Tibial artery (tissue), 4 donors: ENCODE measurements around the gene AMPH.
"Not testable (repeated sequence)": the region's sequence is repeated elsewhere in the genome, so short reads cannot be mapped to it uniquely, and the experiment has no call there.

Source experiments
- DNase-seq, 2 donors: peaks; one replicate each; pipeline ENCODE4 v3.0.0-alpha.2; 2019
- H3K27ac ChIP-seq, 2 donors: fragments of 200-600 bp; sonication (generic) in 1 of 2; 1 replicate in 1 of 2; 2 replicates in 1 of 2; pipeline ENCODE4 v1.5.1; 2018 to 2019; ENCODE audit warnings: mild to moderate bottlenecking in 1 of 2
- H3K27me3 ChIP-seq, 2 donors: fragments of 200-600 bp; sonication (generic) in 1 of 2; one replicate each; pipeline versions ENCODE4 v1.5.1 to v1.6.0; 2016 to 2019
- H3K36me3 ChIP-seq, 3 donors: fragments of 200-600 bp; sonication (generic) in 2 of 3; one replicate each; pipeline ENCODE4 v1.5.1; 2016 to 2019; ENCODE audit warnings: mild to moderate bottlenecking in 2 of 3
- H3K4me1 ChIP-seq, 4 donors: fragments of 200-600 bp; sonication (generic) in 2 of 4; 1 replicate in 3 of 4; 2 replicates in 1 of 4; pipeline ENCODE4 v1.5.1; 2016 to 2019
- H3K4me3 ChIP-seq, 2 donors: fragments of 200-600 bp; sonication (generic) in 1 of 2; 1 replicate in 1 of 2; 2 replicates in 1 of 2; pipeline ENCODE4 v1.5.1; 2018 to 2019; ENCODE audit warnings: mild to moderate bottlenecking in 2 of 2
- H3K9me3 ChIP-seq, 3 donors: fragments of 200-600 bp; sonication (generic) in 1 of 3; one replicate each; pipeline ENCODE4 v1.5.1; 2016 to 2019
- intact Hi-C: fragments of 100-400 bp; cut with DNase I; formaldehyde crosslinking; loops from one replicate; pipeline ENCODE4 v1.15.0; 2023; ENCODE audit warnings: low total_unique reads
- TF ChIP-seq, protein P1 (sequence below), 2 experiments: fragments of 200-600 bp in 1 of 2; fragments of 450-650 bp in 1 of 2; IDR thresholded peaks; one replicate each; pipeline ENCODE4 v1.5.1; 2017 to 2019; ENCODE audit warnings: antibody characterized with exemption in 2 of 2, mild to moderate bottlenecking in 1 of 2, moderate library complexity in 1 of 2

Gene AMPH

DNA sequence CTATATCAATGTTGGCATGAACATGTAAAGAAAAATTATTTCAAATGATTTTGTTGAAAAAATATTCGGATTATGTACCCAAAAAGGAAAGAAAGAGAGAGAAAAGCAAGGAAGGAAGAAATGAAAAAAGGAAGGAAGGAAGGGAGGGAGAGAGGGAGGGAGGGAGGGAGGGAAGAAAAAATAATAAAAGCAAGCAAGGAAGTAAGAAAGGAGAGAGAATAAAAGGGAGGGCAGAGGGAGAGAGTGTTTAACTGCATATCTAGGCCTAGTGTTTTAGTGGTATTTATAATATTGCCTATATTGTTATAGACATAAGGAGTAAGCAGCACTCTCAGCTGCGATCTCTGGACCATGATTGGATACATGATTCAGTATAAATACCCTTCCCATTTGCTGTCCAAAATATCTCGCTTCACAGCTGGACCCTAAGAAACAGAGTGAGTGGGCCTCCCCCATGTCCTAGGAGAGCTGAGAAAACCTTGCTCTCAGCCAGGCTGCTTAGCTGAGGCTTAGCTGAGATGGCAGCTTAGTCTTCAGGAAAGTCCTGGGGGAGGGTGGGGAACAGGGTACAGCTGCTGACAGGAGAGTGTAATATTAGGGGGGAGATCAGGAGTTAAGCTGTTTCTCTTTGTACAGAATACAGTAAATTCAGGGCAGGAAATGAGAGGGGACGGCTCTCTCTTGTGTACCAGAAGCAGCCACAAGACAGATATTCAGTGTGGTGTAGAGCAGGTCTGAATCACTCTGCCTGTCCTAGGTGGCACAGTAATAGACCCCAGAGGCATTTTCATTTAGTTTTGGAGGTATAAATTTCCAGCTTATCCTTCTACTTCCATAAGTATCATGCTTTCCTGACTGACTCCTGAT, 291.0 kb downstream of the AMPH start:
- TF ChIP-seq, protein P1, sequence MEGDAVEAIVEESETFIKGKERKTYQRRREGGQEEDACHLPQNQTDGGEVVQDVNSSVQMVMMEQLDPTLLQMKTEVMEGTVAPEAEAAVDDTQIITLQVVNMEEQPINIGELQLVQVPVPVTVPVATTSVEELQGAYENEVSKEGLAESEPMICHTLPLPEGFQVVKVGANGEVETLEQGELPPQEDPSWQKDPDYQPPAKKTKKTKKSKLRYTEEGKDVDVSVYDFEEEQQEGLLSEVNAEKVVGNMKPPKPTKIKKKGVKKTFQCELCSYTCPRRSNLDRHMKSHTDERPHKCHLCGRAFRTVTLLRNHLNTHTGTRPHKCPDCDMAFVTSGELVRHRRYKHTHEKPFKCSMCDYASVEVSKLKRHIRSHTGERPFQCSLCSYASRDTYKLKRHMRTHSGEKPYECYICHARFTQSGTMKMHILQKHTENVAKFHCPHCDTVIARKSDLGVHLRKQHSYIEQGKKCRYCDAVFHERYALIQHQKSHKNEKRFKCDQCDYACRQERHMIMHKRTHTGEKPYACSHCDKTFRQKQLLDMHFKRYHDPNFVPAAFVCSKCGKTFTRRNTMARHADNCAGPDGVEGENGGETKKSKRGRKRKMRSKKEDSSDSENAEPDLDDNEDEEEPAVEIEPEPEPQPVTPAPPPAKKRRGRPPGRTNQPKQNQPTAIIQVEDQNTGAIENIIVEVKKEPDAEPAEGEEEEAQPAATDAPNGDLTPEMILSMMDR (IDR thresholded peaks at IDR 0.05) = no peak
- H3K27ac ChIP-seq = no peak overlapping the region
- intact Hi-C loops = no loop called here
- no peaks in the 10 kb centered on the region for H3K27me3 ChIP-seq
- no peak overlapping the region for H3K4me3 ChIP-seq
- H3K4me1 ChIP-seq = no peaks in the 10 kb centered on the region
- no peak for DNase-seq
- H3K36me3 ChIP-seq = no peaks in the 10 kb centered on the region
- H3K9me3 ChIP-seq = no peaks in the 10 kb centered on the region

DNA sequence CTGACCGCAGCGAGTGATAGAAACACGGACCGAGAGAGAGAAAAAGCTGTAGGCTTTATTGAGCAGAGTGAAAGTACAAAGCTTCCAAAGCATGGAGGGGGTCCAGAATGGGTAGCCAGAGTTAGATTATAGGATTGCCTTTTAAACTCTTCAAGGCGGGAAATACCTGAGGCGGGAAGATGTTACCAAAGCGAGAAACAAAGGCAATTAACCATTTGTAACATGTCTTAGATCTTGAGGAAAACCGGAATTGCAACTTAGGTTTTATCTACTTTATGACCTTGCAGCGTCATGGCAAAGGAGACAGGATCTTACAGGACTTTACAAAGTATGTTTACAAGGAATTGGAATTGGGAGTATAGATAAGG, 295.0 kb downstream of the AMPH start:
- intact Hi-C loops, H3K4me3 ChIP-seq, H3K27ac ChIP-seq: not testable (repeated sequence)

DNA sequence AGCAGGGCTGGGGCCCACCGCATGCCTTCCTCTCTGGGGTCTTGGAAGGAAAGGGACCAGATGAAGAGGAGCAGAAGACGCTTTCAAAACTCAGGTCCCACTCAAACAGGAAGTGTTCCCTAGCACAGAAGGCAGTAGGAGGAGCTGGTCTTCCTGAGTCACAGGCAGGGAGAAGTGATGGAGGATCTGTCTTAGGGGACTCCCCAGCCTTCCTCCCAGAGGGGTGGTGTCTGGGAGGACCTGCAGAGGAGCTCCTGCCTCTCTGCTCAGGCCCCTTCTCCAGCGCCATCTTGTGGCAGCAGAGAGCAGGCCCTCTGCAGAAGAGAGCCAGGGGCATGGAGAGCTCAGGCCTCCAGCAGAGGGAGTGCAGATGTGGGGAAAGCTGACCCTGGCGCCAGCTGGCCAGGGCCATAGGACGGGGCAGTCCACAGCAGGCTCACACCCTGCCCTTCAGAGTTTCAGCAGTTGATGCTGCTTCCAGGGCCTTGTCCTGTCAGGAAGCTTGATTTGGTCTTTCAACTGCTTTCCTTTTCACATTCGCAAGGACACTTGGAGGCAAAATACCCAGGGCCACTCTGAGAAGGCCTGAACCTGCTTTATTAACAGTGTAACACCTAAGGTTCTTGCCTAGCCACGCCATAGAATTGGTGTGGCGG, 295.6 kb downstream of the AMPH start:
- no peak overlapping the region for H3K4me3 ChIP-seq
- intact Hi-C loops = no loop called here
- H3K4me1 ChIP-seq = no peaks in the 10 kb centered on the region
- H3K27me3 ChIP-seq = no peaks in the 10 kb centered on the region
- TF ChIP-seq, protein P1 (IDR thresholded peaks at IDR 0.05) = peak; percentile 62 to 69
- peak; percentile 80 to 87 for DNase-seq
- H3K27ac ChIP-seq = no peak overlapping the region
- H3K36me3 ChIP-seq = no peaks in the 10 kb centered on the region
- no peaks in the 10 kb centered on the region for H3K9me3 ChIP-seq

More for the DNA sequence above, 295.0 kb downstream of the AMPH start:
- H3K27me3 ChIP-seq, H3K36me3 ChIP-seq, H3K9me3 ChIP-seq, DNase-seq, H3K4me1 ChIP-seq: not testable (repeated sequence)

DNA sequence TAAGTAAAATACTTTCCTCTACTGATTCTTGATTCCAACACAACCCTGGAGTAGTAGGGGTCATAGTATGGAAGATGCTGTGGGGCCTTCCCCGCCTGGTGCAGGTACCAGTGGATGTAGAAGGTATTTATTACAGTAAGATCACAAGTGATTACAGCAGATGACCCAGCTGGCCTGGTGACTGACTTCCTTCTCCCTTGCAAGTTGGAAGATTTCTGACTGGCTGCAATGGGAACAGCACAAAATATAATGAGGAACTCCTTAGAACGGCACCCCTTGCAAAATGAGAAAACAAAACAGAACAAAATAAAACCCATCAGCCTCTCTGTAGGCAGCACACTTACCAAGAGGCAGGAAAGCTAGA, 296.1 kb downstream of the AMPH start:
- Histone ChIP-seq H3K27me3 (no peaks in the 10 kb centered on the region), H3K9me3 (no peaks in the 10 kb centered on the region), H3K27ac (no peak overlapping the region), H3K36me3 (no peaks in the 10 kb centered on the region), H3K4me3 (no peak overlapping the region), H3K4me1 (no peaks in the 10 kb centered on the region)
- TF ChIP-seq, protein P1 (IDR thresholded peaks at IDR 0.05) = no peak
- intact Hi-C loops = no loop called here
- peak in 1 of 2 donors; percentile 57 for DNase-seq

DNA sequence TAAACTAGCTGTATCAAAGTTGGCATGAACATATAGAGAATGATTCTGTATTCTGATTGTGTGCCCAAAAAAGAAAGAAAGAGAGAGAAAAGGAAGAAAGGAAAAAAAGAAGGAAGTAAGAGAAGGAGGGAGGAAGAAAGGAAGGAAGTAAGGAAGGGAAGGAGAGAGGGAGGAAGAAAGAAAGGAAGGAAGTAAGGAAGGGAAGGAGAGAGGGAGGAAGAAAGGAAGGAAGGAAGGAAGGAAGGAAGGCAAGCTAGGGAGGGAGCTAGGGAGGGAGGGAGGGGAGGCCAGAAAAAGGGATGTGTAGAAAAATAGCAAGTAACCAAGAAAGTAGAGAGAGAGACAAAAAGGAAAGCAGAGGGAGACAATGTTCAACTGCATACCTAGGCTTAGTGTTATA, 297.0 kb downstream of the AMPH start:
- no peak overlapping the region for H3K4me3 ChIP-seq
- H3K4me1 ChIP-seq = no peaks in the 10 kb centered on the region
- H3K36me3 ChIP-seq = no peaks in the 10 kb centered on the region
- no peaks in the 10 kb centered on the region for H3K27me3 ChIP-seq
- TF ChIP-seq, protein P1 (IDR thresholded peaks at IDR 0.05) = no peak
- no peaks in the 10 kb centered on the region for H3K9me3 ChIP-seq
- intact Hi-C loops = no loop called here
- DNase-seq = no peak
- no peak overlapping the region for H3K27ac ChIP-seq
